OCI-LY7 (cell line): Measurements from ENCODE around the gene PAN3.

Source experiments
- EZH2phosphoT487 ChIP-seq: fragments of 200-600 bp; sonication (generic); IDR thresholded peaks from 2 replicates; pipeline ENCODE4 v1.6.1; 2018; ENCODE audit warnings: low read depth, borderline replicate concordance, mild to moderate bottlenecking, mixed run types, antibody characterized with exemption, low read length, moderate library complexity, mixed read lengths
- TF ChIP-seq, protein P1 (sequence below): fragments of 200-600 bp; sonication (generic); conservative IDR thresholded peaks from 2 replicates; pipeline ENCODE4 v1.5.1; 2014; ENCODE audit warnings: mild to moderate bottlenecking, antibody characterized with exemption, low read length, moderate library complexity, mixed read lengths

DNA sequence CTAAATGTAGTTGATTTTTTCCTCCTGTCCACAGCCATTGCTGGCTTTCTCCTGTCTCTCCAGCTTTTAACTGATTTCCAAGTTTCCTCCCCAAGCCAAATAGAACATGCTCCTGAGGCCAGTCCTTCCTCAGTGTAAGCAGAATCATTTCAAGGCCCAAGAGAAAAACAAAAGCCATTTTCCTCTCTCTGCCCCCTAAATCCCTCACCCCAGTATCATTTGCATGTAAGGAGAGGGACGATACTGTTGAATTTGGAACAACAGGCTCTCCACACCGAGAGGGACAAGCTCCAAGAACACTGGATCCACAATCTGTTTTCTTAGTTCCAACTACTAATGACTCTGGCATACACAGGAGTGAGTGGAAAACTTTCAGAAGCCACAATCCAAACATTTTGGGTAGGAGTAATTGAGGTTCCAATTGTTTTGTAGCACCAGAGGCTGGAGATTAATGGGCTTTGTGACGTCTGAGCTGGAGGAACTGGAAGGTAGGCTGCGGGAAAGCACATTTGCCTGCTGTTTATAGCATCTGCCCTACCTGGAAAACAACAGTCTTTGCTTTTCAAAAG, 199.7 kb downstream of the PAN3 start:
- TF ChIP-seq, protein P1, sequence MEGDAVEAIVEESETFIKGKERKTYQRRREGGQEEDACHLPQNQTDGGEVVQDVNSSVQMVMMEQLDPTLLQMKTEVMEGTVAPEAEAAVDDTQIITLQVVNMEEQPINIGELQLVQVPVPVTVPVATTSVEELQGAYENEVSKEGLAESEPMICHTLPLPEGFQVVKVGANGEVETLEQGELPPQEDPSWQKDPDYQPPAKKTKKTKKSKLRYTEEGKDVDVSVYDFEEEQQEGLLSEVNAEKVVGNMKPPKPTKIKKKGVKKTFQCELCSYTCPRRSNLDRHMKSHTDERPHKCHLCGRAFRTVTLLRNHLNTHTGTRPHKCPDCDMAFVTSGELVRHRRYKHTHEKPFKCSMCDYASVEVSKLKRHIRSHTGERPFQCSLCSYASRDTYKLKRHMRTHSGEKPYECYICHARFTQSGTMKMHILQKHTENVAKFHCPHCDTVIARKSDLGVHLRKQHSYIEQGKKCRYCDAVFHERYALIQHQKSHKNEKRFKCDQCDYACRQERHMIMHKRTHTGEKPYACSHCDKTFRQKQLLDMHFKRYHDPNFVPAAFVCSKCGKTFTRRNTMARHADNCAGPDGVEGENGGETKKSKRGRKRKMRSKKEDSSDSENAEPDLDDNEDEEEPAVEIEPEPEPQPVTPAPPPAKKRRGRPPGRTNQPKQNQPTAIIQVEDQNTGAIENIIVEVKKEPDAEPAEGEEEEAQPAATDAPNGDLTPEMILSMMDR = no peak
- TF ChIP-seq EZH2phosphoT487 = no peak
